Breast epithelium (tissue), 4 donors: ENCODE measurements around the gene MICAL3. TPM values are rescaled to one million over a fixed set of nuclear protein-coding genes. Genes with fewer than 3 reads are reported as not detected.
"Not testable (repeated sequence)": the region's sequence is repeated elsewhere in the genome, so short reads cannot be mapped to it uniquely, and the experiment has no call there.

Experiments
- DNase-seq, 2 donors: peaks; one replicate each; pipeline ENCODE4 v3.0.0-alpha.2; 2019; ENCODE audit warnings: low spot score in 2 of 2
- H3K27ac ChIP-seq, 2 donors: fragments of 200-600 bp; sonication (generic) in 1 of 2; one replicate each; pipeline ENCODE4 v1.5.1; 2016 to 2019; ENCODE audit warnings: mild to moderate bottlenecking in 1 of 2
- H3K27me3 ChIP-seq, 2 donors: fragments of 200-600 bp; sonication (generic) in 1 of 2; one replicate each; pipeline versions ENCODE4 v1.5.1 to v1.6.0; 2017 to 2019; ENCODE audit warnings: control low read depth in 1 of 2, mild to moderate bottlenecking in 1 of 2
- H3K36me3 ChIP-seq: fragments of 200-600 bp; one replicate; pipeline ENCODE4 v1.5.1; 2019
- H3K4me1 ChIP-seq, 2 donors: fragments of 200-600 bp; sonication (generic); one replicate each; pipeline ENCODE4 v1.5.1; 2016 to 2019; ENCODE audit warnings: control low read depth in 1 of 2
- H3K4me3 ChIP-seq, 3 donors: fragments of 200-600 bp; sonication (generic); 1 replicate in 2 of 3; 2 replicates in 1 of 3; pipeline ENCODE4 v1.5.1; 2016 to 2019; ENCODE audit warnings: mild to moderate bottlenecking in 3 of 3, moderate library complexity in 2 of 3
- H3K9me3 ChIP-seq, 2 donors: fragments of 200-600 bp; sonication (generic) in 1 of 2; one replicate each; pipeline ENCODE4 v1.5.1; 2016 to 2019; ENCODE audit warnings: control low read depth in 1 of 2
- POLR2A ChIP-seq: fragments of 450-650 bp; IDR thresholded peaks from one replicate; pipeline ENCODE4 v1.6.1; 2016; ENCODE audit warnings: antibody characterized with exemption, mild to moderate bottlenecking, moderate library complexity
- POLR2AphosphoS5 ChIP-seq, 3 donors: sonication (generic); formaldehyde crosslinking; IDR thresholded peaks; one replicate each; pipeline ENCODE4 v1.6.1; 2017; ENCODE audit warnings: antibody characterized with exemption in 3 of 3
- intact Hi-C: fragments of 100-400 bp; cut with DNase I; formaldehyde crosslinking; loops from one replicate; pipeline ENCODE4 v1.15.1; 2023; ENCODE audit warnings: low total_unique reads
- total RNA-seq, 3 donors: library from RNA; depleted of rRNA; stranded (reverse); fragments of >200 nt; gene quantifications; one replicate each; pipeline ENCODE4 v1.1.0, GENCODE V29; 2016
- TF ChIP-seq, protein P1 (sequence below), 3 donors: fragments of 450-650 bp; IDR thresholded peaks; one replicate each; pipeline ENCODE4 v1.5.1; 2016 to 2017; ENCODE audit warnings: antibody characterized with exemption in 3 of 3, mild to moderate bottlenecking in 3 of 3, moderate library complexity in 3 of 3

The MICAL3 gene
- total RNA-seq, 3 donors from 2014 or later = 19.5 to 42.3 (median 34.8) TPM

- no peak for DNase-seq
- intact Hi-C loops = no loop called here
- no peak overlapping the region for H3K4me3 ChIP-seq
- H3K4me1 ChIP-seq = no peaks in the 10 kb centered on the region
- H3K9me3 ChIP-seq = no peaks in the 10 kb centered on the region
- H3K36me3 ChIP-seq = no peaks in the 10 kb centered on the region
- H3K27ac ChIP-seq = no peak overlapping the region
- TF ChIP-seq, protein P1, sequence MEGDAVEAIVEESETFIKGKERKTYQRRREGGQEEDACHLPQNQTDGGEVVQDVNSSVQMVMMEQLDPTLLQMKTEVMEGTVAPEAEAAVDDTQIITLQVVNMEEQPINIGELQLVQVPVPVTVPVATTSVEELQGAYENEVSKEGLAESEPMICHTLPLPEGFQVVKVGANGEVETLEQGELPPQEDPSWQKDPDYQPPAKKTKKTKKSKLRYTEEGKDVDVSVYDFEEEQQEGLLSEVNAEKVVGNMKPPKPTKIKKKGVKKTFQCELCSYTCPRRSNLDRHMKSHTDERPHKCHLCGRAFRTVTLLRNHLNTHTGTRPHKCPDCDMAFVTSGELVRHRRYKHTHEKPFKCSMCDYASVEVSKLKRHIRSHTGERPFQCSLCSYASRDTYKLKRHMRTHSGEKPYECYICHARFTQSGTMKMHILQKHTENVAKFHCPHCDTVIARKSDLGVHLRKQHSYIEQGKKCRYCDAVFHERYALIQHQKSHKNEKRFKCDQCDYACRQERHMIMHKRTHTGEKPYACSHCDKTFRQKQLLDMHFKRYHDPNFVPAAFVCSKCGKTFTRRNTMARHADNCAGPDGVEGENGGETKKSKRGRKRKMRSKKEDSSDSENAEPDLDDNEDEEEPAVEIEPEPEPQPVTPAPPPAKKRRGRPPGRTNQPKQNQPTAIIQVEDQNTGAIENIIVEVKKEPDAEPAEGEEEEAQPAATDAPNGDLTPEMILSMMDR (IDR thresholded peaks at IDR 0.05) = no peak
- no peak for TF ChIP-seq POLR2AphosphoS5 (IDR thresholded peaks at IDR 0.05)
- no peak for TF ChIP-seq POLR2A
- no peaks in the 10 kb centered on the region for H3K27me3 ChIP-seq
Observed at GRCh38 chr22:17764036-17764435, 260.3 kb downstream of the MICAL3 start.

DNA sequence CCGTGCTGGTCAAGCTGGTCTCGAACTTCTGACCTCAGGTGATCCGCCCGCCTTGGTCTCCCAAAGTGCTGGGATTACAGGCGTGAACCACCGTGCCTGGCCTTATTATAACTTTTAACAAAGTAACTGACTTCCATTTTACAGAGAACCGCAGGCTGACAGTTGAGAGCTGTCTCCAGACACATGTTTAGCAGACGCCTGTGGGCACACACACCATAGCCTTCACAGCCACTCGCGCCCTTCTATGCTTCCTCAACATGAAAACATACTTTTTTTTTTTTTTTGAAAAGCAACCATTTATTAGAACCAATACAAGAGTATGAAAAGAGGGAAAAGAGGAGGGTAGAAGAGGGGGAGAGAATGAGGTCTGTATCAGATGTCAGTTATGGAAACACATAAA is 260.9 kb downstream of the MICAL3 start:
- H3K36me3 ChIP-seq, H3K27ac ChIP-seq, H3K4me1 ChIP-seq, DNase-seq, H3K4me3 ChIP-seq, H3K27me3 ChIP-seq, H3K9me3 ChIP-seq, intact Hi-C loops: not testable (repeated sequence)

DNA sequence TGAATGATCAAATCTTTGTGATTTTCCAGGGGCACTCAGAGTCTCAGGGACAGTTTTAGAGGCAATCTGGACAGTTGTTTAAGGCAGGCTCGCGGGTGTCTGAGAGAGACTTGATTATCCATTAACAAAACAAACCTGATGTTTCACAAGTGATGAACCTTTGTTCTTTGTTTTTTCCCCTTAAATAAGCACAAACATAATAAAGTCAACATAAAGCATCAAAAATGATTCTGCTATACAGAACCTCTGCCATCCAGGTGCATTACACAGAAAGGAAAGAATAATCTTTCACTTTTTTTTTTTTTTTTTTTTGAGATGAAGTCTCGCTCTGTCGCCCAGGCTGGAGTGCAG is 263.2 kb downstream of the MICAL3 start:
- no peaks in the 10 kb centered on the region for H3K4me1 ChIP-seq

DNA sequence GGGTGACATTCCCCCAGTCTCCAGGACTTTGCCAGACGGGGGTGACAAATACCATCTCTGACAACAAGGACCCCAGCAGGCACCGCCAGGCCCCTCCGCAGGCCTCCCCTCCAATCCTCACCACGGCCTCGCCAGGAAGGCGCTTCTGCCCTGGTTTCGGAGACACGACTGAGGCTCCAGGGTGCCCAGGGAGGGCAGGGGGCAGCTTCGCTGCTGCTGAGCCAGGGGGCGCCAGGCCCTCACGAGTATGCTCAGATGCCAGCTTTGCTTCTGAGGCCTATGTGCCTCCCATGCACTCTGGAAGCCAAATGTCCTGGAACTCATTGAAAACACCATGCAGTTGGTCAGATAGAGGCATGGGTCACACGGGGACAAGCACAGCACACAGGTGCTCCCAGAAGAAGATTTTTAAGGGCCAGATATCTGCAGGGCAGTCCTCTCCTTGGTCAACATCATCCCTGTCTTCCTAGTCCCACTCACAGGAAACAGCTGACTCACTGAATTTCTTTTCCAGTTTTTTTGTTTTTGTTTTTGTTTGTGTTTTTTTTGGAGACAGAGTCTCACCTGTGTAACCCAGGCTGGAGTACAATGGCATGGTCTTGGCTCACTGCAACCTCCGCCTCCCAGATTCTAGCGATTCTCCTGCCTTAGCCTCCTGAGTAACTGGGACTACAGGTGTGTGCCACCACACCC is 270.0 kb downstream of the MICAL3 start:
- Histone ChIP-seq H3K36me3 (no peaks in the 10 kb centered on the region), H3K4me3 (no peak overlapping the region), H3K9me3 (no peaks in the 10 kb centered on the region), H3K27me3 (no peaks in the 10 kb centered on the region), H3K4me1 (no peaks in the 10 kb centered on the region), H3K27ac (no peak overlapping the region)
- intact Hi-C loops = no loop called here
- TF ChIP-seq, protein P1 (IDR thresholded peaks at IDR 0.05) = no peak
- TF ChIP-seq POLR2AphosphoS5 (IDR thresholded peaks at IDR 0.05) (no peak), POLR2A (no peak)
- DNase-seq = no peak

More for the DNA sequence above, 263.2 kb downstream of the MICAL3 start:
- intact Hi-C loops = no loop called here
- Histone ChIP-seq H3K27ac (no peak overlapping the region), H3K9me3 (no peaks in the 10 kb centered on the region), H3K36me3 (no peaks in the 10 kb centered on the region), H3K4me3 (no peak overlapping the region), H3K27me3 (no peaks in the 10 kb centered on the region)
- DNase-seq = no peak
- TF ChIP-seq POLR2AphosphoS5 (IDR thresholded peaks at IDR 0.05) (no peak), POLR2A (no peak)
- TF ChIP-seq, protein P1 (IDR thresholded peaks at IDR 0.05) = no peak

DNA sequence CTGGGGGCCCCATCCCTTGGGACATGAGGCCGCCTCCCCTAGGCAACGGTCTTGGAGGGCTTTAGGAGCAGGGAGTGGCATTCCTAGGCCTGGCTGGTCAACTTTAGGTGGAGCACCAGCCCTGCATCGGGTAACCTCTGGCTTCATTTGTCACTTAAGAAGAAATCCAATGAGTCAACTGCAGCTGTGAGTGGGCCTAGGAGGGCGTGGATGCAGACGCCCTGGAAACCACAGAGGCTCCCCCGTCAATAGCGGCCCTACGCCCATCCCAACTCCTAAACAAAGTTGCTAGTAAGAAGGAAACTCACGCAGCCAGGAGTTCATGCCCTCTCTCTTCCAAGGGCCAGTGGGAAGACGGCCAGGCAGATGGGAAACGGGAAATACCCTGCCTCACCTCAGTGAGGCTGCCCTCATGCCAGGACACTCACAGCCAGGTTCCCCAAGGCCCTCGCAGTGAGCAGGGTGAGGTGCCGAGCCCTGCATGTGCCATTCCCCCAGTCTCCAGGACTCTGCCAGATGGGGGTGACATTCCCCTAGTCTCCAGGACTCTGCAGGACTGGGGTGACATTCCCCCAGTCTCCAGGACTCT is 270.9 kb downstream of the MICAL3 start:
- no peak overlapping the region for H3K4me3 ChIP-seq
- no peaks in the 10 kb centered on the region for H3K4me1 ChIP-seq
- H3K36me3 ChIP-seq = no peaks in the 10 kb centered on the region
- no peaks in the 10 kb centered on the region for H3K27me3 ChIP-seq
- no peak overlapping the region for H3K27ac ChIP-seq
- no peak for TF ChIP-seq POLR2A
- TF ChIP-seq, protein P1 (IDR thresholded peaks at IDR 0.05) = no peak
- no peak for TF ChIP-seq POLR2AphosphoS5 (IDR thresholded peaks at IDR 0.05)
- no peak for DNase-seq
- intact Hi-C loops = no loop called here
- no peaks in the 10 kb centered on the region for H3K9me3 ChIP-seq
